AG10803 (cell line): ENCODE data around the gene RS1.

Experiments
- DNase-seq: peaks from one replicate; pipeline ENCODE4 v3.0.0; 2010; ENCODE audit warnings: low read depth
- H3K4me3 ChIP-seq: 2 replicates; pipeline ENCODE4 v1.5.1; 2011; ENCODE audit warnings: mild to moderate bottlenecking, low read length, control low read depth
- TF ChIP-seq, protein P1 (sequence below): conservative IDR thresholded peaks from 2 replicates; pipeline ENCODE4 v1.5.1; 2011; ENCODE audit warnings: mild to moderate bottlenecking, low read length, control low read depth, inconsistent platforms

Gene RS1

DNA sequence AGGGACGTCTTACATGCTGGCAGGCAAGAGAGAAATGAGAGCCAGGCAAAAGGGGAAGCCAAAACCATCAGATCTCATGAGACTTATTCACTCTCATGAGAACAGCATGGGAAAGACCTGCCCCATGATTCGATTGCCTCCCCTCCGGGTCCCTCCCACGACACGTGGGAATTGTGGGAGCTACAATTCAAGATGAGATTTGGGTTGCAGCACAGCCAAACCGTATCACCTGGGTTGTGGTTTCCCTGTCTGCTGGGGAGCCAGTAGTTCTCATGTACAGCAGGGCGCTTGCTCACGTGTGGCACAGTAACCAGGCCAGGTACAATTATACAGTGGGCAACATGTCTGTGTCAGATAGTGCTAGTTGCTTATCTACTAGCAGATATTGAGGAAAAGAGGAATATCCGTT, 11.1 kb upstream of the RS1 start:
- no peak overlapping the region for H3K4me3 ChIP-seq
- TF ChIP-seq, protein P1, sequence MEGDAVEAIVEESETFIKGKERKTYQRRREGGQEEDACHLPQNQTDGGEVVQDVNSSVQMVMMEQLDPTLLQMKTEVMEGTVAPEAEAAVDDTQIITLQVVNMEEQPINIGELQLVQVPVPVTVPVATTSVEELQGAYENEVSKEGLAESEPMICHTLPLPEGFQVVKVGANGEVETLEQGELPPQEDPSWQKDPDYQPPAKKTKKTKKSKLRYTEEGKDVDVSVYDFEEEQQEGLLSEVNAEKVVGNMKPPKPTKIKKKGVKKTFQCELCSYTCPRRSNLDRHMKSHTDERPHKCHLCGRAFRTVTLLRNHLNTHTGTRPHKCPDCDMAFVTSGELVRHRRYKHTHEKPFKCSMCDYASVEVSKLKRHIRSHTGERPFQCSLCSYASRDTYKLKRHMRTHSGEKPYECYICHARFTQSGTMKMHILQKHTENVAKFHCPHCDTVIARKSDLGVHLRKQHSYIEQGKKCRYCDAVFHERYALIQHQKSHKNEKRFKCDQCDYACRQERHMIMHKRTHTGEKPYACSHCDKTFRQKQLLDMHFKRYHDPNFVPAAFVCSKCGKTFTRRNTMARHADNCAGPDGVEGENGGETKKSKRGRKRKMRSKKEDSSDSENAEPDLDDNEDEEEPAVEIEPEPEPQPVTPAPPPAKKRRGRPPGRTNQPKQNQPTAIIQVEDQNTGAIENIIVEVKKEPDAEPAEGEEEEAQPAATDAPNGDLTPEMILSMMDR = no peak
- DNase-seq = no peak

DNA sequence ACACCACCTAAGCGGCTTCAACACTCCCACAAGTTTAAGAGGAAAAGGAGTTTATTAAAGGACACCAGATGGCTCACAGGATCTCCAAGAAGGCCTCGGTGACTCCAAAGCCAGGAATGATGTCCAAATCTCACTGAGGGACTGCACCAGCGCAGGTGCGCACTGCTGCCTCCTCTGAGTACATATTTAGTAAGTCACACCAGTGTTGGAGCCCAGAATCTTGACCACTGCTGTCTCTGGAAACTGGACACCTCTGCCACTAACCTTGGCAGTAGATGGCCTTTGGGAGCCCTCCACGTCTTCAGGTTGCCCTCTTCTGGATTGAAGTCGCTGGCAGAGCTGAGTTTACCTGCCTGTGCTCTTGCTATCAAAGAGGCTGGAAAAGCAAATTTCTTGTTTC, 10.1 kb upstream of the RS1 start:
- H3K4me3 ChIP-seq = no peak overlapping the region
- TF ChIP-seq, protein P1 = no peak
- no peak for DNase-seq

DNA sequence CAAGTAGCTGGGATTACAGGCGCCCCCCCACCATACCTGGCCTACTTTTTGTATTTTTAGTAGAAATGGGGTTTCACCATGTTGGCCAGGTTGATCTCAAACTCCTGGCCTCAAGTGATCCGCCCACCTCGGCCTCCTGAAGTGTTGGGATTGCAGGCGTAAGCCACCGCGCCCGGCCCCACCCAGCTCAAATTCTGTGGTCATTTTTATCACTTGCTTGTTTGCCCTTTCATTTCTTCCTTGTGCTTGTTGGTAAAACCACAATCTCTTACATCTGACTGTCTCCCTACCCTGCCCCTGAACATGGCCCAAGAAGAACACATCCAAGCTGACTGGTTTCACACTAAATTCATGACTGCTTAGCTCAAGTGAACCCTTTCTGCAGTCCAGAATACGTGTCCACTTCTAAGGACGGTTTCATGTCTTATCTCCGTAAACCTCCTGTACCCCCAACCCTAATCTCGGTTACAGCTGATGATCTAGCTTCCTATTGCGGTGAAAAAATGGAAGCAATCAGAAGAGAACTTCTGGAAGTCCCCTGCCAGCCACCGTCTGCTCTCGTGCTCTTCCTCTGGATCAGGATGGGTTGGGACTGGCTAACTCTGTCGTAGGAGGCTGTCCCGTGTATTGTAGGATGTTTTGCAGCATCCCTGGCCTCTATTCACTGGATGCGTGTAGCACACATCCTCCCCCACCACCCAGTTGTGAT, 5.4 kb upstream of the RS1 start:
- TF ChIP-seq, protein P1 = no peak
- no peak for DNase-seq
- no peak overlapping the region for H3K4me3 ChIP-seq

DNA sequence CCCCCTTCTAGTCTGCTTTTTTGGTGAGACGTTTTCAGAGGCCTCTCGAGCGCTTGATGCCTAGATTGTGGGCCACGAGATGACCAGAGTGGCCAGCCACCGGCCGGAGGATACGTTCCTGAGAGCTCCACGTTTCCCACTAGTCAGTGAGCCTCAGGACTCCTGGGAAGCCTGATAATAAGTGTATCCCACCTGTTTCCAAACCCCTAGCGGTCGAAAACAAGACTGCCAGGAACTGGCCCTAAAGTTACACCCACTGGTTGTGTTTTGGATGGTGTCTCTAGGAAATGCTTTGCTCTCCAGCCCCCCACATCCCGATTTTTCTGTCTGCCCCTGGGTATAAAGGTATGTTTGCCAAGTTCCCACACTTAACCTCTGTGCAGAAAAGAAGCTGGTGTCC, 4.6 kb upstream of the RS1 start:
- TF ChIP-seq, protein P1 = peak; percentile 23; the same call in 1 of the 2 replicates
- no peak for DNase-seq

DNA sequence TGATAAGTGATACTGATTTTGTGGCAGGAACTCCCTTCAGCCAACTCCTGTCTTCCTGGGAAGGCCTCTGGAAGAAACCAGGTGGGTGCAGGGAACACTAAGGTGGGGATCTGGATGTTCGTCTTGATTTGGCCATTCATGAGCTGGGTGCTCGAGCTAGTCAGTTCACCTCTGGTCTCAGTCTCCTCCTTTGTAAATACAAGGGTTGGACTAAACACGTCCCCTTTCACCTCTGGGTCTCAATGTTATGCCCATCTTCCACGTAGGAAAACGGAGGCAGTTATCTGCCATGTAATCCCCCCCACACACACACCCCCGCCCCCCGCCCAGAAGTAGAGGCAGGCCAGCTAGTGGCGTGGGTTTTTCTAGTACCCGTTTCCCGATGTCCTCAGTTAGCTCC, 4.1 kb upstream of the RS1 start:
- H3K4me3 ChIP-seq = no peak overlapping the region
- no peak for DNase-seq
- TF ChIP-seq, protein P1 = no peak

More for the DNA sequence above, 4.6 kb upstream of the RS1 start:
- no peak overlapping the region for H3K4me3 ChIP-seq

DNA sequence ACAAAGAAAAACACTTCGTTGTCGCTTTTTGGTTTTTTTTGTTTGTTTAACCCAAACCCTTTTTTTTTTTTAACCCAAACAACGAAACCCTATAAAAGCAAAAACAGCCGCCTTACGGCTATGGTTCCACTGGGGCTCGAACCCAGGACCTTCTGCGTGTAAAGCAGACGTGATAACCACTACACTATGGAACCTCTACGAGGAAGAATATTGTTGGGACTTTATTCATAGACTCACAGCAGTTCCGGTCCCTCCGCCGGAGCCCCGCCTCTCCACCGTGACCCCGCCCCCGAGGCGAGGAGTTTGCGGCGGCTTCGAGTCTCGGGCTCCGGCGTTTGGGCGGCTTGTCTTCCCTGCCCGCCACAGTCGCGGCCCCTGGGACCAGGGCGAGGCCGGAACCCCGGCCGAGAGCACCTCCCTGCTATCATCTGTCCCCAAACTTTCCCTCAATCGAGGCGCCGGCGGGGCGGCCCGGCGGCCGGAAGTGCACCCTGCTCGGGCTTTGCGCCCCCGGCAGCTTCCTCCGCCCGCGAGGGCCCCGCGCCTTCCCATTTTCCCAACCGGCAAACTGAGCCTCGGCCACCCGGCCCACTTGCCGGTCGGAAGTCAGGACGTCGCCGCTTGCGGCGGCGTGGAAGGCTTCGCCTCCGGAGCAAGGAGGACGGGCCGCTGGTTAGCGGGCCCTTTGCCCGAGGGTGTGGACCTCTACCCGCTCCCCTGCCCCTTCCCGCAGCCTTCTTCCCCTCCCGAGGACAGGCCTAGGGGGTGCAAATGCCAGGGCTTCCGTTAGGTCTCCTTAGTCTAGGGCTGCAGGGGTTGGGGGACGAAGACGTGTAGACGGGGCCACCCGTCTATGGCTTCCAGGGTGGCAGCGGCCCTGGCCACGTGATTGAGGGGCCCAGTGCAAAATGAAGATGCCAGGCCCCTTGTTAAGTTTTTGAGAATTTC, 3.2 kb upstream of the RS1 start:
- TF ChIP-seq, protein P1 = no peak
- DNase-seq = peak; percentile 55
- peak overlapping the region; percentile 66 for H3K4me3 ChIP-seq

DNA sequence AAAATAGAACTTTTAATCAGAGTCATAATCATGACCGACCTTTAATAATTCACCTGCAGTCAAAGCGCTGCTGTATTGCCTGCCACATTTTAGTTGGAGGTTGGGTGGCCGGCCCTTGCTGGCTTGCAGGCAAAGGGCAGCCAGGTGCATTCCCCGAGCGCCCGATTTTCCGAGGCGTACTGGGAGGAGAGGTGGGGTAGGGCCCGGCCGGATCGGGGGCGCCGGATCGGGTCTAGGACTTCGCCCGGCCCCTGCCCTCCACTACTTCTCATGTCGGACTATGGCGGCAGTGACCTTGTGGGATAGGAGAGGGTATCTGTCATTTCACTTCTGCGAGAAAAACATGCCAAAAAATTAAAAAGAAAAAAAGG, 2.5 kb upstream of the RS1 start:
- DNase-seq = no peak
- H3K4me3 ChIP-seq = peak overlapping the region; percentile 47
- TF ChIP-seq, protein P1 = no peak
